MCF 10A (cell line): Measurements from ENCODE around the gene VWA3A. TPM values are rescaled to one million over a fixed set of nuclear protein-coding genes. Genes with fewer than 3 reads are reported as not detected.

Source experiments
- BruUV-seq: library from RNA; stranded (reverse); fragments of 400-500 nt; replicated peaks from 2 replicates; lab custom pipeline; 2021; lab: Mats Ljungman, UMichigan
- CTCF ChIA-PET: fragments of 300-600 bp; sonication (Branson Sonifier 250); formaldehyde crosslinking; extraction: SDS; loops from one replicate; lab custom pipeline; 2021; ENCODE audit warnings: antibody characterized with exemption, inconsistent platforms; lab: Yijun Ruan, JAX
- POLR2A ChIA-PET: fragments of 300-600, 350-650 bp; sonication (Branson Sonifier 250); formaldehyde crosslinking; extraction: SDS; loops from one replicate; lab custom pipeline; 2020; ENCODE audit warnings: antibody characterized with exemption, inconsistent platforms; lab: Yijun Ruan, JAX
- DNase-seq: peaks from one replicate; pipeline ENCODE4 v3.0.0-alpha.2; 2018; ENCODE audit not compliant: unreplicated experiment
- H3K27ac Mint-ChIP-seq: one replicate; pipeline ENCODE4 v1.8.0; 2022; ENCODE audit warnings: mild to moderate bottlenecking, low read depth, mixed read lengths; ENCODE audit not compliant: unreplicated experiment
- H3K27me3 Mint-ChIP-seq: one replicate; pipeline ENCODE4 v1.8.0; 2022; ENCODE audit warnings: mixed read lengths; ENCODE audit not compliant: insufficient read depth, unreplicated experiment
- H3K36me3 Mint-ChIP-seq: one replicate; pipeline ENCODE4 v1.8.0; 2022; ENCODE audit warnings: mild to moderate bottlenecking, moderate library complexity, mixed read lengths; ENCODE audit not compliant: insufficient read depth, unreplicated experiment
- H3K4me1 Mint-ChIP-seq: one replicate; pipeline ENCODE4 v1.8.0; 2022; ENCODE audit warnings: mixed read lengths; ENCODE audit not compliant: insufficient read depth, unreplicated experiment
- H3K4me3 Mint-ChIP-seq: one replicate; pipeline ENCODE4 v1.8.0; 2022; ENCODE audit warnings: mild to moderate bottlenecking, moderate library complexity, mixed read lengths; ENCODE audit not compliant: unreplicated experiment
- H3K9me3 Mint-ChIP-seq: one replicate; pipeline ENCODE4 v1.8.0; 2022; ENCODE audit warnings: mixed read lengths; ENCODE audit not compliant: unreplicated experiment
- CTCF ChIP-seq: fragments of 200-600 bp; IDR thresholded peaks from one replicate; pipeline ENCODE4 v1.8.0; 2022; ENCODE audit warnings: antibody characterized with exemption, mild to moderate bottlenecking; ENCODE audit not compliant: unreplicated experiment
- intact Hi-C: fragments of 100-400 bp; cut with micrococcal nuclease; formaldehyde crosslinking; loops from 2 replicates; pipeline ENCODE4 v1.14.1; 2022
- total RNA-seq: library from RNA; stranded (reverse); gene quantifications from 2 replicates; pipeline ENCODE4 v1.2.3, GENCODE V29; 2022

Gene VWA3A
- total RNA-seq, 1 experiment from 2014 or later: not detected

GRCh38 chr16:22161999-22162655, 69.8 kb downstream of the VWA3A start, which contains the start of gene SDR42E2:
Gene SDR42E2, plus strand, starts transcription at chr16:22162506. Its CDS starts 3,077 bp downstream, at chr16:22165583.
- ChIA-PET POLR2A (no interaction called here), CTCF (interaction anchor here (0.8 kb wide), 1 partner anchor 62 kb away, joined by 4 read pairs; no protein-coding TSS in a partner anchor)
- peak; percentile 5 for DNase-seq
- no peak for TF ChIP-seq CTCF
- peaks cover 25% of the 10 kb centered on the region for H3K27me3 Mint-ChIP-seq
- no peaks in the 10 kb centered on the region for H3K4me1 Mint-ChIP-seq
- intact Hi-C loops: no loop called here
- no peak within 1 kb of the TSS for H3K27ac Mint-ChIP-seq
- H3K9me3 Mint-ChIP-seq: peaks cover 9% of the 10 kb centered on the region
- no peaks in the 10 kb centered on the region for H3K36me3 Mint-ChIP-seq
- BruUV-seq: no TSS peak
- no peak within 1 kb of the TSS for H3K4me3 Mint-ChIP-seq

- H3K9me3 Mint-ChIP-seq: peaks cover 9% of the 10 kb centered on the region
- ChIA-PET POLR2A (no interaction called here), CTCF (interaction anchor here (0.8 kb wide), 1 partner anchor 63 kb away, joined by 4 read pairs; no protein-coding TSS in a partner anchor)
- H3K4me3 Mint-ChIP-seq: no peak overlapping the region
- H3K27me3 Mint-ChIP-seq: peaks cover 25% of the 10 kb centered on the region
- TF ChIP-seq CTCF: no peak
- BruUV-seq: no TSS peak
- intact Hi-C loops: no loop called here
- H3K4me1 Mint-ChIP-seq: no peaks in the 10 kb centered on the region
- no peak for DNase-seq
- no peaks in the 10 kb centered on the region for H3K36me3 Mint-ChIP-seq
- H3K27ac Mint-ChIP-seq: no peak overlapping the region
Observed at GRCh38 chr16:22162656-22163009, 70.3 kb downstream of the VWA3A start.

- BruUV-seq: no TSS peak
- Mint-ChIP-seq H3K27me3 (peaks cover 25% of the 10 kb centered on the region), H3K4me1 (no peaks in the 10 kb centered on the region), H3K27ac (no peak overlapping the region), H3K4me3 (no peak overlapping the region), H3K9me3 (peaks cover 9% of the 10 kb centered on the region), H3K36me3 (no peaks in the 10 kb centered on the region)
- POLR2A ChIA-PET: no interaction called here
- TF ChIP-seq CTCF: no peak
- DNase-seq: no peak
- intact Hi-C loops: no loop called here
- CTCF ChIA-PET: no interaction called here
Observed at GRCh38 chr16:22163806-22164205, 71.5 kb downstream of the VWA3A start.

GRCh38 chr16:22164482-22164881, 72.1 kb downstream of the VWA3A start:
- no peak for DNase-seq
- peaks cover 9% of the 10 kb centered on the region for H3K9me3 Mint-ChIP-seq
- no peaks in the 10 kb centered on the region for H3K36me3 Mint-ChIP-seq
- CTCF ChIA-PET: no interaction called here
- H3K4me1 Mint-ChIP-seq: no peaks in the 10 kb centered on the region
- POLR2A ChIA-PET: no interaction called here
- intact Hi-C loops: no loop called here
- BruUV-seq: no TSS peak
- H3K4me3 Mint-ChIP-seq: no peak overlapping the region
- peaks cover 25% of the 10 kb centered on the region for H3K27me3 Mint-ChIP-seq
- no peak overlapping the region for H3K27ac Mint-ChIP-seq
- no peak for TF ChIP-seq CTCF
